Body of pancreas (tissue), 4 donors: ENCODE results near the gene SYTL5.

ENCODE experiments used
- POLR2A ChIP-seq, 3 donors: fragments of 450-650 bp; IDR thresholded peaks; one replicate each; pipeline ENCODE4 v1.6.1; 2016; ENCODE audit warnings: antibody characterized with exemption in 3 of 3, mild to moderate bottlenecking in 2 of 3
- TF ChIP-seq, protein P1 (sequence below), 7 experiments: fragments of 450-650 bp in 4 of 7; fragments of 200-600 bp in 3 of 7; sonication (generic) in 3 of 7; IDR thresholded peaks; one replicate each; pipeline ENCODE4 v1.5.1; 2016 to 2019; ENCODE audit warnings: antibody characterized with exemption in 7 of 7

DNA sequence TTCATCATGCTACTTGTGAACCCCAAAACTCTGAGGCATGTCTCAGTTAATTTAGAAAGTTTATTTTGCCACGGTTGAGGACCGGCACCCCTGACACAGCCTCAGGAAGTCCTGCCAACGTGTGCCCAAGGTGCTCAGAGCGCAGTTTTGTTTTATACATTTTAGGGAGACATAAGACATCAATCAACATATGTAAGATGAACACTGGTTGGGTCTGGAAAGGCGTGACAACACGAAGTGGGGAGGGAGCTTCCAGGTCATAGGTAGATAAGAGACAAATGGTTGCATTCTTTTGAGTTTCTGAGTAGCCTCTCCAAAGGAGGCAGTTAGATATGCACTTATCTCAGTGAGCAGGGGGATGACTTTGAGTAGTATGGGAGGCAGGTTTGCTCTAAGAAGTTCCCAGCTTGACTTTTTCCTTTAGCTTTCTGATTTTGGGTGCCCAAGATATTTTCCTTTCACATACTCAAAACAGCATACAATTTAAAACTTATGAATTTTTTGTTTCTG, 98.9 kb downstream of the SYTL5 start:
- TF ChIP-seq, protein P1, sequence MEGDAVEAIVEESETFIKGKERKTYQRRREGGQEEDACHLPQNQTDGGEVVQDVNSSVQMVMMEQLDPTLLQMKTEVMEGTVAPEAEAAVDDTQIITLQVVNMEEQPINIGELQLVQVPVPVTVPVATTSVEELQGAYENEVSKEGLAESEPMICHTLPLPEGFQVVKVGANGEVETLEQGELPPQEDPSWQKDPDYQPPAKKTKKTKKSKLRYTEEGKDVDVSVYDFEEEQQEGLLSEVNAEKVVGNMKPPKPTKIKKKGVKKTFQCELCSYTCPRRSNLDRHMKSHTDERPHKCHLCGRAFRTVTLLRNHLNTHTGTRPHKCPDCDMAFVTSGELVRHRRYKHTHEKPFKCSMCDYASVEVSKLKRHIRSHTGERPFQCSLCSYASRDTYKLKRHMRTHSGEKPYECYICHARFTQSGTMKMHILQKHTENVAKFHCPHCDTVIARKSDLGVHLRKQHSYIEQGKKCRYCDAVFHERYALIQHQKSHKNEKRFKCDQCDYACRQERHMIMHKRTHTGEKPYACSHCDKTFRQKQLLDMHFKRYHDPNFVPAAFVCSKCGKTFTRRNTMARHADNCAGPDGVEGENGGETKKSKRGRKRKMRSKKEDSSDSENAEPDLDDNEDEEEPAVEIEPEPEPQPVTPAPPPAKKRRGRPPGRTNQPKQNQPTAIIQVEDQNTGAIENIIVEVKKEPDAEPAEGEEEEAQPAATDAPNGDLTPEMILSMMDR (IDR thresholded peaks at IDR 0.05) = no peak
- TF ChIP-seq POLR2A (IDR thresholded peaks at IDR 0.05) = no peak
